ENCODE measurements around the gene CTSD.
"Not testable (repeated sequence)": the region's sequence is repeated elsewhere in the genome, so short reads cannot be mapped to it uniquely, and the experiment has no call there.

Gene CTSD

DNA sequence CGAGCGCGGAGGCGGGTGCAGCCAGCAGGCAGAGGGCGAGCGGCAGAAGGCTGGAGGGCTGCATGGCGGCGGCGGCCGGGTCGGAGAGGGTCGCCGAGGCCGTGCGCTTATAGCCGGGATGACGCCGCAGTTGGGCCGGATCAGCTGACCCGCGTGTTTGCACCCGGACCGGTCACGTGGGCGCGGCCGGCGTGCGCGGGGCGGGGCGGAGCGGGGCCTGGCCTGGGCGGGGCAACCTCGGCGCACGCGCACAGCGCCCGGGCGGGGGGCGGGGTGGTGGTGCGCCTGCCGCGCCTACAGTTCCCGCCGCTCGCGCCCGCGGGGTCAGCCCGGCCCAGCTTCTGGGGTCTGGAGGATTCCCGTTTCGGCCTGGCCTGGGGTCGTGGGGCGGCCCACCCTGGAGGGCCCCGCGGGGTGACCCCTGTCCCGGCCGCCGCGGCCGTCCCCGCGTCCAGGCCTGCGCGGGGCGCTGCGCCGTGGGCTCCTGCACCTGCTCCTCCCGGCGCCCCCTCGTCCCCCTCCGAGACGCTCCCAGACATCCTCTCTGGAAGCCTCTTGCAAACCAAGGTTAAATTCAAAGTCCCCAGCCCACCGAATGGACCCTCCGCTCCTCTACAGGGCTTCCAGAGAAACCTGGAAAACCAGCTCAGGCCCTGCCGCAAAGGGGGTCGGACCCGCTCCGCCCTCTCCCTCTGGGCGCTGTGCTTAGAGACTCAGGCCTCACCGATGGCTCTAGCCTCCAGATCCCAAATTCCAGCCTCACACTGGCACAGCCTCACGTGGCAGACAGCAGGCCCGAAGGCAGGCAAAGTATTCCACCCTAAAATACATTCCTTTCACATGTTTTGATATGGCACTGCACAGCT is at the start of gene CTSD:
Gene CTSD (minus strand): TSS at position 132 of the 866 bp plus-strand sequence. CDS start 68 bp downstream, at position 64.
- peak; percentile 36 to 80 for DNase-seq

DNA sequence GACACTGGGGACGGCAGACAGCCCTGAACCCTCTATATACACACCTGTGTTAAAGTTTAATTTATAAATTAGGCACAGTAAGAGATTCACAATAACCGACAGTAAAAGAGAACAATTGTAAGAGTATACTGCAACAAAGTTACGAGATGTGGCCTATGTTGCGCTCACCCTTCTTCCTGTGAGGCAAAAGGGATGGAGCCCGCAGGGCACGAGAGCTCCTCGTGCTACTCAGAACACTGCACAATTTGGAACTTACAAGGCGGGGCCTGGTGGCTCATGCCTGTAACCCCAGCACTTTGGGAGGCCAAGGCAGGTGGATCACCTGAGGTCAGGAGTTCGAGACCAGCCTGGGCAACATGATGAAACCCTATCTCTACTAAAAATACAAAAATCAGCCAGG is 49.6 kb upstream of the CTSD start:
- not testable (repeated sequence) for DNase-seq

DNA sequence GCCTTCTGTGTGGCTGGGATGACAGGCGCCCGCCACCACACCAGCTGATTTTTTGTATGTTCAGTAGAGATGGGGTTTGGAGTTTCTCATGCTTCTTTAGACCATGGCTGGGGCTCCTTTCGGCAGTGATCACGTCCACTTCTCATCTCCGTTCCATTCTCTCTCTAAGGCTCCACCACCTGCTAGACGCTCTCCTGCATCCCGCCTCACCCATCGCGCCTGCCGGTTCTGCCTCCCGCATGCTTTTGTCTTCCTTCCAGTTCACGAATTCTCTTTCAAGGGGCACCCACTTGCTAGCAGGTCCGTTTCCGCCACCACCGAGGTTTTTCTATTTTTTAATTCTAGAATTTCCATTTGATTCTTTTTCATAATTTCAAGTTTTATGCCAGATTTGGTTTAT is 49.1 kb upstream of the CTSD start:
- DNase-seq = no peak

DNA sequence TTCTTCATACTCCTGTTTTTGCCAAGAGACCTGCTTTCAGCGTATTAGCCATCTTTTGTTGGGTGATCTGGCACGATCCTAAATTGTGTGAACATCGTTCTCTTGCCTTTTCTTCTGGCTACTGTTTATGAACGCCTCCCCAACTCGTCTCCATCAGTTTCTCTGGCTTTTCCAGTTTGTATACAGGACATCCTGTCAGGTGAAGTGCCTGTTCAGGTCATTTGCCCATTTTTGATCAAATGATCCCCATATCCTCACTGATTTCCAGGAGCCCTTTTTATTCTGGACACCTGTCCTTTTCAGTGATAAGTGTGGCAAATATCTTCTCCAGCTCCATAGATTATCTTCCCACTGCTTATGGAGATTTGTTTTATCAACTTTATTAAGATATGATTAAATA is 48.5 kb upstream of the CTSD start:
- DNase-seq = no peak

DNA sequence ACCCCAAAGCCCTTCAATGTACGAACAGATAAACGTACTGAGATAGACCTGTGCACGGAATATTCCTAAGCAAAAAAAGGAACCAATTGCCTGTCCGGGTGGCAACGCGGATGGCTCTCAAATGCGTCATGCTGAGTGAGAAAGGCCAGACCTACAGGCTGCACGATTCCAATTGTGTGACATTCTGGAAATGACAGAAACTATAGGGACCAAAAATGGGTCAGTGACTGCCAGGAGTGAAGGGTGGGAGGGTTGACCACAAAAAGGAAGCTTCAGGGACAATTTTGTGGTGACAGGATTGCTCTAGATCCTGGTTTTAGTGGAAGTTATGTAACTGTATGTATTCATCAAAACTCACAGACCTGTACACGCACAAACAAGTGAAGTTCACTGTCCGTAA is 47.0 kb upstream of the CTSD start:
- no peak for DNase-seq

DNA sequence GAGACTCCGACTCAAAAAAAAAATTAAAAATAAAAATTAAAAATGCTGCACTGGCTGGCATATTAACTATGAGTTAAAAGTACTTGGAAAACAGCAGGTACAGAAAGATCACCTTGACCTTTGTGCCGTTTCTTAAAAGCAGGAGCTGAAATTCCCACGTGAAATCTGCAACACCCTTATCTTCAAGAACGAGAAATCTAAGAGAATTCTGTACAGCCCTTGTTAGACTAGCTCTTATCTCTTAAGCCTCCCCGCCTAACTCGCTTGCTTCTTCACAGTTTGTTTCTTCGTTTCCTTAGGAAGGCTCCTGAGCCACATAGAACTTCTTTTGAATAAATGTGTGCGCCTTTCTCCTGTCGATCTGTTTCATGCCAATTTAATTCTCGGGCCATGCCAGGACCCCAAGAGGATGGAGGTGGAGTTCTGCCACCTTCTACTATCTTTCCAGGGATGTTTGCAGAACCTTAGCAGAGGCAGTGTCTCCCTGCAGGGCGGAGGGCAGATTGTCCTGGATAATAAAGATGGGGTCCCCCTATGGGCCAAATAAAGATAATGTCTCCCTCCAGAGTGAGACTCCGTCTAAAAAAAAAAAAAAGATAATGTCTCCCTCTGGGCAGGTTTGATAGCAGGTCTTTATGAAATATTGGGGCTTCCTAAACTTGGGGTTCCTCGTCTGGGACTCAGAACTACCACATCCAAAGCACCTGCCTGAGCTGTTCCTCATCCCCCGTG is 43.7 kb upstream of the CTSD start:
- no peak for DNase-seq

DNA sequence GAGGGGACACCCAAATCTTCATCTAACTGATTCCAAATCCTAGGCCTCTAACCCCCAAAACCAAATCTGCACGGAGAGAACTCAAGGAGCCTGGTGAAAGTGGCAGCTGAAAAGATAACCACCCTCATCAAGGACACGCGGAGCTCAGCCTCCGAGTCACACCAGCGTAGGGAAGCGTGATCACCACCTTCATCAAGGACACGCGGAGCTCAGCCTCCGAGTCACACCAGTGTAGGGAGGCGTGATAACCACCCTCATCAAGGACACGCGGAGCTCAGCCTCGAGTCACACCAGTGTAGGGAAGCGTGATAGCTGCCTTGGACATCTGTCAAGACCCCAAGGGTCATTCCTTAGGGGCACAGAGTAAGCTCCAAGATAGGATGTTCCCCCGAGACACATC is 41.8 kb upstream of the CTSD start:
- DNase-seq = no peak

DNA sequence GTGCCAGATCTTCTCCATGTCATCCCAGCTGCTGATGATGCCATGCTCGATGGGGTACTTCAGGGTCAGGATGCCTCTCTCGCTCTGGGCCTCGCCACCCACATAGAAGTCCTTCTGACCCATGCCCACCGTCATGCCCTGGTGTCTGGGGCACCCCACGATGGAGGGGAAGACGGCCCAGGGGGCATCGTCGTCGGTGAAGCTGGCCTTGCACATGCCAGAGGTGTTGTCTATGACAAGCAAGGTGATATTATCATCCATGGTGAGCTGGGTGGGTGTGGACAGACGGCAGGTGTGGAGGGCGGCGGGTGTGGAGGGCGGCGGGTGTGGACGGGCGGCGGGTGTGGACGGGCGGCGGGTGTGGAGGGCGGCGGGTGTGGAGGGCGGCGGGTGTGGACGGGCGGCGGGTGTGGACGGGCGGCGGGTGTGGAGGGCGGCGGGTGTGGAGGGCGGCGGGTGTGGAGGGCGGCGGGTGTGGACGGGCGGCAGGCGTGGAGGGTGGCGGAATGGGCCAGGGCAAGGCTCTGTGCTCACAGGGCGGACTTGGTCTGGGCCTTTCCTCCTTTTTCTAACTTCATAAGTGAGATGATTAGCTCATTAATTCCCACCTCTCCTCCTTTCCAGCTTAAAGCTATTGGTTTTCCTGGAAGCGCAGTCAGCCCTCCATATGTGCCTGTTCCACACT is 40.2 kb upstream of the CTSD start:
- DNase-seq = not testable (repeated sequence)

GRCh38 chr11:1803246-1803645 is 39.5 kb upstream of the CTSD start:
- no peak for DNase-seq

DNA sequence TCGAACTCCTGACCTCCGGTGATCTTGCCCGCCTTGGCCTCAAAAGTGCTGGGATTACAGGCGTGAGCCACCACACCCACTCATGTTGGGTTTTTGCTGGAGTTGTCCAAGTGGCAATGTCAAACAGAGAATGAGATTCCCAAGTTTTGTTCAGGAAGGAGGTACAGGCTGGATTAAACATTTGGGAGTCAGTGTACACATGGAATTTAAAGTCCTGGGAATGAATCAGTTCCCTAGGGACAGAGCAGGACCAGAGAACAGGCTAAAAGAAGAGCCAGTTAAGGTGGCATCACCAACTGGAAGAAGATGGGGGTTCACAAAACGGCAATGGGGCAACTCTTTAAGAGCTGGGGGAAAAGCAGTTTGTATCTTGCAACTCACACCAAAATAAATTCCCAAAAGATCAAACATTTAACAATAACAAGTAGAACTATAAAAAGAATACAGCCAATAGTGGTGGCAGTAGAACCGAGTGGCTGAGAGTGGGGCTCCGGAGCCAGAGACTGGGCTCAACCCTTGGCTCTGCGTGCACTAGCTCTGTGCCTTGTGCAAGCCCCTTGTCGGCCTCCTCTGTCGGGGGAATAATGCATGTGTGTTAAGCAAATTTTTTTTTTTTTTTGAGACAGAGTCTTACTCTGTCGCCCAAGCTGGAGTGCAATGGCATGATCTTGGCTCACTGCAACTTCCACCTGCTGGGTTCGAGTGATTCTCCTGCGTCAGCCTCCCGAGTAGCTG is 33.8 kb upstream of the CTSD start:
- no peak for DNase-seq

GRCh38 chr11:1796413-1797011 is 32.8 kb upstream of the CTSD start:
- DNase-seq = no peak

DNA sequence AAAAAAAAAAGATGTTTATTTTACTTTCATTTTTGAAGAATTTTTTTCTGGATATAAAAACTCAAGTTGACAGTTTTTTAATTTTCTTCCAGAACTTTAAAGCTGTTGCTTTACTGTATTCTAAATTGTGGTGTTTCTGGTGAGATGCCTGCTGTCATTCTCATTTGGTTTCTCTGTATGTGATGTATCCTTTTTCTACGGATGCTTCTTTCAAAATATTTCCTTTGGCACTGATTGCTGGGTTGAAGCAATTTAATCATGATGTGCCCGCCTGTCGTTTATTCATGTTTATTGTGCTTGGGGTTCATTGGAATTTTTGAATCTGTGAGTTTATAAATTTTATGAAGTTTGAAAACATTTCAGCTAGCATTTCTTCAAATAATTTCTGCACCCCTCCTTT is 29.4 kb upstream of the CTSD start:
- no peak for DNase-seq

DNA sequence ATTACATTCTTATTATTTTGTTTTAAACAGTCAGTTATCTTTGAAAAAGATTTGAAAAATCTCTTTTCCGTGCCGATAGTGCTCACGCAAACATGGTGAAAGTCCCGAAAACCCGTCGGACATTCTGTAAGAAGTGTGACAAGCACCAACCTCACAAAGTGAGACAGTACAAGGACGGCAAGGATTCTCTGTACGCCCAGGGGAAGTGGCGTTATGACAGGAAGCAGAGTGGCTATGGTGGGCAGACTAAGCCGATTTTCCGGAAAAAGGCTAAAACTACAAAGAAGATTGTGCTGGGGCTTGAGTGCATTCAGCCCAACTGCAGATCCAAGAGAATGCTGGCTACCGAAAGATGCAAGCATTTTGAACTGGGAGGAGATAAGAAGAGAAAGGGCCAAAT is 28.7 kb upstream of the CTSD start:
- DNase-seq = no peak

DNA sequence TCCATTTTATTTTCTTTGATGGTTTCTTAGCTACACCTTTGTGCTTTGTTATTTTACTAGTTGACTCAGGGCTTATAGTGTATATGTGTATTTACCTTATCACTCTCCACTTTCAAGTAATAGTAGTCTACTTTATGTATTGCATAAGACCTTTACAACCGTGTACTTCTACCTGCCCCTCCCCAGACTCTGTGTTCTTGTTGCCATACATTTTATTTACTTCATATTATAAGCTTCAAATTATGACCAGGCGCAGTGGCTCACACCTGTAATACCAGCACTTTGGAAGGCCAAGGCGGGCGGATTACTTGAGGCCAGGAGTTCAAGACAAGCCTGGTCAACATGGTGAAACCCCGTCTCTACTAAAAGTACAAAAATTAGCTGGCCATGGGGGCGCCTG is 28.2 kb upstream of the CTSD start:
- DNase-seq = no peak

- no peak for DNase-seq
Observed at GRCh38 chr11:1786466-1786865, 22.7 kb upstream of the CTSD start.

- DNase-seq = no peak
Observed at GRCh38 chr11:1785749-1786413, 22.2 kb upstream of the CTSD start.

DNA sequence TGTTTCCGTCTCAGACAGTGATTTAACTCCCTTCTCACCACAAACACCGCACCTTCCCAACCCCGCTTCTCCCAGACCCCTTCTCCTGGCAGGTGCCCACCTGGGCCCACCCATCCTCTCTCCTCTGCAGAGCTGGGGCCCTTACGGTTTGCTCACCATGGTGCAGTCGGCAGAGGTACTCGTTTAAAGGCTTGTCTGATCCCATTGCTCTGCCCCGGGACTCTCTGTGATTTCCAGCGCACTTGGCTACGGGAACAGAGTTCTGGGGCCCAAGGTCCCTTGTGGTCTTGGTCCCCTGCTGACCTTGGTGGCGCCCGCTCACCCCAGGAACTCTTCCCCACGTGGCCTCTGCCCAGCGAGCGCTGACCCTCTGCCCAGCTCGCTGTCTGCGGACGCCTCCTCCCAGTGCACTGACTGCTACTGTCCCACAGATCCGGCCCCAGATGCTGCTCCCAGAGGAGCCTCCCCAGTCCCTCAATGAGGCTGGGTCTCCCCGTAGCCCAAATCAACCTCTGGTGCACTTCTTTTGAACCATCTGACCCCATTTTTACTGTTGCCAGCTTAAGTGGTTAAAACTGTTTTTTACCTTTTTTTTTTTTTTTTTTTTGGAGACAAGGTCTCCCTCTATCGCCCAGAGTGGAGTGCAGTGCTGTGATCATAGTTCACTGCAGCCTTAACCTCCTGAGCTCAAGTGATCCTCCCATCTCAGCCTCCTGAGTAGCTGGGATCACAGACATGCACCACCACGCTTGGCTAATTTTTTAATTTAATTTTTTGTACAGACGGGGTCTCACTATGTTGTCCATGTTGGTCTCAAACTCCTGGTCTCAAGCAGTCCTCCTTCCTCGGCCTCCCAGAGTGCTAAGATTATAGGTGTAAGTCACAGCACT is 21.3 kb upstream of the CTSD start:
- no peak for DNase-seq

GRCh38 chr11:1783725-1784529 is 20.2 kb upstream of the CTSD start:
- no peak for DNase-seq

- DNase-seq = no peak
Observed at GRCh38 chr11:1782831-1783724, 19.4 kb upstream of the CTSD start.

All from NCI-H187 (cell line).